HCT116 (cell line): ENCODE results near the gene CCDC187. TPM values are rescaled to one million over a fixed set of nuclear protein-coding genes. Genes with fewer than 3 reads are reported as not detected.

ENCODE experiments used
- ATAC-seq: fragments of 200-7000 bp; cut with Tn5 transposase; 2 replicates; pipeline ENCODE4 v1.9.1; 2020; ENCODE audit warnings: mild to moderate bottlenecking, moderate library complexity
- BruUV-seq: library from RNA; stranded (reverse); fragments of 400-500 nt; replicated peaks from 2 replicates; lab custom pipeline; 2021; lab: Mats Ljungman, UMichigan
- CTCF ChIA-PET: fragments of 300-600 bp; sonication (Branson Sonifier 250); formaldehyde crosslinking; loops from one replicate; lab custom pipeline; 2021; ENCODE audit warnings: antibody characterized with exemption; lab: Charles Lee
- POLR2A ChIA-PET: fragments of 300-600, 350-600 bp; sonication (Branson Sonifier 250); formaldehyde crosslinking; loops from one replicate; lab custom pipeline; 2021; ENCODE audit warnings: antibody characterized with exemption; lab: Charles Lee
- RAD21 ChIA-PET, 2 experiments: fragments of 300-600 bp; sonication (Branson Sonifier 250); formaldehyde crosslinking; loops; one replicate each; lab custom pipeline; 2023; ENCODE audit warnings: low total read pairs in 2 of 2; ENCODE audit not compliant: uncharacterized antibody in 2 of 2, unreplicated experiment in 2 of 2, low non-redundant PET in 1 of 2; lab: Charles Lee
- DNase-seq: peaks from one replicate; pipeline ENCODE4 v3.0.0-alpha.2; 2010; ENCODE audit warnings: low read depth, low spot score
- H2AFZ ChIP-seq: fragments of 200-600 bp; shearing (Covaris generic), sonication (generic); 2 replicates; pipeline ENCODE4 v1.6.1; 2017; ENCODE audit warnings: low read depth, mixed run types, mixed read lengths, antibody characterized with exemption, low read length; ENCODE audit not compliant: poor library complexity, severe bottlenecking
- H3K27ac ChIP-seq: 2 replicates; pipeline ENCODE4 v1.5.1; 2012; ENCODE audit warnings: low read depth, low read length
- H3K27me3 ChIP-seq: fragments of 200-600 bp; sonication (generic); 2 replicates; pipeline ENCODE4 v1.6.1; 2016; ENCODE audit warnings: mixed run types, low read length, mixed read lengths; ENCODE audit not compliant: insufficient read depth
- H3K36me3 ChIP-seq, 2 experiments: fragments of 200-500 bp in 1 of 2; fragments of 200-600 bp in 1 of 2; sonication (Bioruptor generic) in 1 of 2; sonication (generic) in 1 of 2; 2 replicates each; pipeline versions ENCODE4 v1.5.1 to v1.6.1; 2014 to 2016; ENCODE audit warnings: low read length in 2 of 2, inconsistent platforms in 1 of 2, mixed read lengths in 1 of 2, mixed run types in 1 of 2; ENCODE audit not compliant: insufficient read depth in 2 of 2, control insufficient read depth in 1 of 2
- H3K4me1 ChIP-seq, 2 experiments: fragments of 200-600 bp in 1 of 2; sonication (generic) in 1 of 2; 2 replicates each; pipeline versions ENCODE4 v1.5.1 to v1.6.1; 2012 to 2017; ENCODE audit warnings: low read length in 2 of 2, inconsistent platforms in 1 of 2, mild to moderate bottlenecking in 1 of 2, mixed read lengths in 1 of 2, mixed run types in 1 of 2, moderate library complexity in 1 of 2; ENCODE audit not compliant: insufficient read depth in 2 of 2, control insufficient read depth in 1 of 2
- H3K4me2 ChIP-seq: fragments of 200-600 bp; sonication (generic); 2 replicates; pipeline ENCODE4 v1.6.1; 2017; ENCODE audit warnings: mixed run types, low read length, mixed read lengths
- H3K4me3 ChIP-seq, 2 experiments: fragments of 200-600 bp in 1 of 2; sonication (generic) in 1 of 2; replicated peaks in 1 of 2; 2 replicates each; pipeline ENCODE4 v1.5.1; 2011 to 2016; ENCODE audit warnings: low read length in 2 of 2, control low read depth in 1 of 2, low read depth in 1 of 2, mild to moderate bottlenecking in 1 of 2, mixed read lengths in 1 of 2, mixed run types in 1 of 2
- H3K79me2 ChIP-seq: fragments of 200-600 bp; sonication (generic); 2 replicates; pipeline ENCODE4 v1.6.1; 2017; ENCODE audit warnings: mild to moderate bottlenecking, mixed run types, low read length, moderate library complexity, mixed read lengths; ENCODE audit not compliant: insufficient read depth
- H3K9ac ChIP-seq: fragments of 200-600 bp; sonication (generic); 2 replicates; pipeline ENCODE4 v1.6.1; 2016; ENCODE audit warnings: low read length, mixed read lengths
- H3K9me2 ChIP-seq: fragments of 200-600 bp; sonication (generic), shearing (Covaris generic); 2 replicates; pipeline ENCODE4 v1.6.1; 2017; ENCODE audit warnings: mixed run types, mild to moderate bottlenecking, moderate library complexity; ENCODE audit not compliant: insufficient read depth
- H3K9me3 ChIP-seq, 2 experiments: fragments of 200-500 bp in 1 of 2; fragments of 200-600 bp in 1 of 2; sonication (Bioruptor generic) in 1 of 2; sonication (generic) in 1 of 2; 2 replicates each; pipeline ENCODE4 v1.6.1; 2014 to 2017; ENCODE audit warnings: low read length in 2 of 2, mixed read lengths in 2 of 2, inconsistent platforms in 1 of 2, low read depth in 1 of 2, mild to moderate bottlenecking in 1 of 2, mixed run types in 1 of 2, moderate library complexity in 1 of 2; ENCODE audit not compliant: control insufficient read depth in 1 of 2, insufficient read depth in 1 of 2
- H4K20me1 ChIP-seq: fragments of 200-600 bp; sonication (generic), shearing (Covaris generic); 2 replicates; pipeline ENCODE4 v1.6.1; 2017; ENCODE audit warnings: mixed run types, mild to moderate bottlenecking, moderate library complexity; ENCODE audit not compliant: insufficient read depth
- CEBPB ChIP-seq: IDR thresholded peaks from 2 replicates; pipeline ENCODE4 v1.6.1; 2012; ENCODE audit warnings: low read depth
- EGR1 ChIP-seq: IDR thresholded peaks from 2 replicates; pipeline ENCODE4 v1.6.1; 2012; ENCODE audit warnings: low read depth
- ELF1 ChIP-seq: IDR thresholded peaks from 2 replicates; pipeline ENCODE4 v1.6.1; 2012; ENCODE audit warnings: low read depth, borderline replicate concordance
- EZH2 ChIP-seq: fragments of 200-600 bp; sonication (generic); IDR thresholded peaks from 2 replicates; pipeline ENCODE4 v1.6.1; 2017; ENCODE audit warnings: antibody characterized with exemption, mixed run types
- POLR2AphosphoS5 ChIP-seq: IDR thresholded peaks from 2 replicates; pipeline ENCODE4 v1.6.1; 2011; ENCODE audit warnings: mild to moderate bottlenecking, low read depth, low read length, moderate library complexity
- RAD21 ChIP-seq: IDR thresholded peaks from 2 replicates; pipeline ENCODE4 v1.6.1; 2012; ENCODE audit warnings: low read depth, mild to moderate bottlenecking
- TCF7L2 ChIP-seq: IDR thresholded peaks from 2 replicates; pipeline ENCODE4 v1.7.0; 2011; ENCODE audit warnings: borderline replicate concordance, inconsistent platforms; ENCODE audit not compliant: insufficient read depth, insufficient read length; ENCODE audit errors: extremely low read depth
- YY1 ChIP-seq: IDR thresholded peaks from 2 replicates; pipeline ENCODE4 v1.6.1; 2011; ENCODE audit warnings: low read length, low read depth, moderate library complexity, mild to moderate bottlenecking; ENCODE audit not compliant: insufficient replicate concordance; ENCODE audit errors: extremely low read depth
- ZBTB33 ChIP-seq: IDR thresholded peaks from 2 replicates; pipeline ENCODE4 v1.6.1; 2011; ENCODE audit warnings: mild to moderate bottlenecking, low read length, moderate library complexity; ENCODE audit not compliant: insufficient replicate concordance; ENCODE audit errors: extremely low read depth
- ZFX ChIP-seq: fragments of 450-650 bp; IDR thresholded peaks from 2 replicates; pipeline ENCODE4 v1.6.1; 2017
- ZNF274 ChIP-seq: fragments of 200-500 bp; sonication (Bioruptor generic); IDR thresholded peaks from 2 replicates; pipeline ENCODE4 v1.6.1; 2014; ENCODE audit warnings: mild to moderate bottlenecking, low read depth, low read length, inconsistent platforms
- intact Hi-C: fragments of 100-400 bp; cut with micrococcal nuclease; formaldehyde crosslinking; loops from 2 replicates; pipeline ENCODE4 v1.10.0; 2022
- total RNA-seq: library from RNA; stranded (reverse); gene quantifications from one replicate; pipeline ENCODE4 v1.2.1, GENCODE V29; 2021; ENCODE audit not compliant: unreplicated experiment

The CCDC187 gene
- total RNA-seq, 1 experiment from 2014 or later, result 4.6 TPM

- TF ChIP-seq ZBTB33 (no peak), TCF7L2 (no peak), POLR2AphosphoS5 (no peak), CEBPB (no peak), EGR1 (no peak)
Measured at GRCh38 chr9:136209232-136209631, 94.7 kb downstream of the CCDC187 start (continued).

GRCh38 chr9:136208675-136209074 is 95.2 kb downstream of the CCDC187 start:
- Histone ChIP-seq H3K36me3 (peaks cover 15 to 22% of the 10 kb centered on the region in 2 experiments; a peak in 3 of 4 replicates), H3K4me3 (no peak overlapping the region), H3K9me3 (no peaks in the 10 kb centered on the region), H3K9ac (no peak overlapping the region), H3K27me3 (no peaks in the 10 kb centered on the region), H3K4me1 (no peaks in the 10 kb centered on the region), H3K27ac (no peak overlapping the region), H3K9me2 (no peaks in the 10 kb centered on the region), H3K4me2 (no peak overlapping the region), H2AFZ (no peak overlapping the region), H4K20me1 (no peaks in the 10 kb centered on the region), H3K79me2 (no peaks in the 10 kb centered on the region)
- TF ChIP-seq ELF1, result no peak
- TF ChIP-seq EZH2, result no peak
- TF ChIP-seq ZFX, result no peak
- no peak for TF ChIP-seq ZNF274
- no peak for TF ChIP-seq YY1
- no peak for TF ChIP-seq ZBTB33
- no peak for TF ChIP-seq TCF7L2
- no peak for TF ChIP-seq RAD21
- DNase-seq (no peak), ATAC-seq (no peak)
- ChIA-PET RAD21 (no interaction called here), POLR2A (no interaction called here), CTCF (no interaction called here)
- intact Hi-C loops, result no loop called here
- no TSS peak for BruUV-seq
